A673 (cell line): Measurements from ENCODE around the gene PPOX. TPM values are rescaled to one million over a fixed set of nuclear protein-coding genes. Genes with fewer than 3 reads are reported as not detected.

Experiments
- BruUV-seq: library from RNA; stranded (reverse); fragments of 400-500 nt; replicated peaks from 2 replicates; lab custom pipeline; 2021; lab: Mats Ljungman, UMichigan
- CTCF ChIA-PET: fragments of 300-600 bp; sonication (Branson Sonifier 250); formaldehyde crosslinking; loops from one replicate; lab custom pipeline; 2022; ENCODE audit warnings: antibody characterized with exemption; lab: Charles Lee
- POLR2A ChIA-PET: fragments of 300-600 bp; sonication (Branson Sonifier 250); formaldehyde crosslinking; loops from one replicate; lab custom pipeline; 2022; ENCODE audit warnings: antibody characterized with exemption; ENCODE audit not compliant: low non-redundant PET; lab: Charles Lee
- DNase-seq: peaks from one replicate; pipeline ENCODE4 v3.0.0-alpha.2; 2015; ENCODE audit warnings: low spot score
- H3K27ac ChIP-seq: fragments of 200-600 bp; sonication (generic); 2 replicates; pipeline ENCODE4 v1.5.1; 2016; ENCODE audit warnings: mixed run types, low read depth, mild to moderate bottlenecking, mixed read lengths, antibody characterized with exemption, low read length; ENCODE audit not compliant: poor library complexity, severe bottlenecking
- H3K27me3 ChIP-seq: fragments of 200-600 bp; sonication (generic); replicated peaks from 2 replicates; pipeline ENCODE4 v1.6.1; 2017; ENCODE audit warnings: mixed run types, low read depth, mild to moderate bottlenecking, mixed read lengths, antibody characterized with exemption, low read length; ENCODE audit not compliant: insufficient read depth, poor library complexity
- H3K36me3 ChIP-seq: fragments of 200-600 bp; sonication (generic); 2 replicates; pipeline ENCODE4 v1.6.1; 2016; ENCODE audit warnings: mixed run types, mild to moderate bottlenecking, mixed read lengths, antibody characterized with exemption, low read length; ENCODE audit not compliant: insufficient read depth, poor library complexity, severe bottlenecking
- H3K4me1 ChIP-seq: fragments of 200-600 bp; sonication (generic); 2 replicates; pipeline ENCODE4 v1.6.1; 2017; ENCODE audit warnings: mixed run types, mild to moderate bottlenecking, mixed read lengths, antibody characterized with exemption, low read length; ENCODE audit not compliant: insufficient read depth, poor library complexity, severe bottlenecking
- H3K4me3 ChIP-seq: fragments of 200-600 bp; sonication (generic); 2 replicates; pipeline ENCODE4 v1.5.1; 2016; ENCODE audit warnings: low read depth, mixed run types, mild to moderate bottlenecking, mixed read lengths, low read length; ENCODE audit not compliant: poor library complexity, severe bottlenecking
- H3K9me3 ChIP-seq: fragments of 200-600 bp; sonication (generic); 2 replicates; pipeline ENCODE4 v1.6.1; 2016; ENCODE audit warnings: mixed run types, low read depth, mild to moderate bottlenecking, mixed read lengths, antibody characterized with exemption, low read length; ENCODE audit not compliant: poor library complexity, severe bottlenecking
- CTCF ChIP-seq: fragments of 300-800, 200-600 bp; sonication (generic); conservative IDR thresholded peaks from 2 replicates; pipeline ENCODE4 v1.5.1; 2017; ENCODE audit warnings: low read depth, mild to moderate bottlenecking, antibody characterized with exemption, low read length, moderate library complexity, mixed read lengths
- EZH2 ChIP-seq: fragments of 200-600 bp; sonication (generic); IDR thresholded peaks from 2 replicates; pipeline ENCODE4 v1.6.1; 2017; ENCODE audit warnings: borderline replicate concordance, low read depth, mild to moderate bottlenecking, mixed read lengths, antibody characterized with exemption, low read length; ENCODE audit not compliant: poor library complexity, severe bottlenecking
- intact Hi-C: fragments of 100-400 bp; cut with micrococcal nuclease; formaldehyde crosslinking; loops from one replicate; pipeline ENCODE4 v1.10.0; 2022; ENCODE audit not compliant: unreplicated experiment
- total RNA-seq: library from RNA; stranded (reverse); gene quantifications from 2 replicates; pipeline ENCODE4 v1.2.3, GENCODE V29; 2021

PPOX gene
- total RNA-seq, 1 experiment from 2014 or later, result 25.2 TPM

GRCh38 chr1:161173711-161174110, 7.5 kb downstream of the PPOX start:
- Histone ChIP-seq H3K36me3 (peaks cover 56% of the 10 kb centered on the region), H3K27me3 (no peaks in the 10 kb centered on the region), H3K4me3 (no peak overlapping the region), H3K4me1 (peaks cover 15% of the 10 kb centered on the region), H3K9me3 (no peaks in the 10 kb centered on the region), H3K27ac (no peak overlapping the region)
- no peak for TF ChIP-seq CTCF
- TF ChIP-seq EZH2, result no peak
- ChIA-PET POLR2A (no interaction called here), CTCF (no interaction called here)
- DNase-seq, result no peak
- no TSS peak for BruUV-seq
- intact Hi-C loops, result no loop called here

GRCh38 chr1:161174911-161175310, 8.7 kb downstream of the PPOX start:
- H3K9me3 ChIP-seq, result no peaks in the 10 kb centered on the region
- CTCF ChIA-PET, result no interaction called here
- no peak overlapping the region for H3K27ac ChIP-seq
- intact Hi-C loops, result no loop called here
- H3K4me3 ChIP-seq, result no peak overlapping the region
- H3K36me3 ChIP-seq, result peaks cover 47% of the 10 kb centered on the region
- peaks cover 15% of the 10 kb centered on the region for H3K4me1 ChIP-seq
- DNase-seq, result no peak
- POLR2A ChIA-PET, result no interaction called here
- BruUV-seq, result no TSS peak
- TF ChIP-seq EZH2 (no peak), CTCF (no peak)
- H3K27me3 ChIP-seq, result no peaks in the 10 kb centered on the region

- TF ChIP-seq CTCF (no peak), EZH2 (no peak)
- peaks cover 15% of the 10 kb centered on the region for H3K4me1 ChIP-seq
- peak overlapping the region; percentile 78 for H3K4me3 ChIP-seq
- no peaks in the 10 kb centered on the region for H3K9me3 ChIP-seq
- peaks cover 41% of the 10 kb centered on the region for H3K36me3 ChIP-seq
- BruUV-seq, result no TSS peak
- CTCF ChIA-PET, result no interaction called here
- intact Hi-C loops, result no loop called here
- peak overlapping the region; percentile 87 for H3K27ac ChIP-seq
- POLR2A ChIA-PET, result interaction anchor here (0.6 kb wide), 1 partner anchor 12 kb away, joined by 5 read pairs; no protein-coding TSS in a partner anchor
- no peak for DNase-seq
- H3K27me3 ChIP-seq, result no peaks in the 10 kb centered on the region
Measured at GRCh38 chr1:161175771-161176453, 9.7 kb downstream of the PPOX start.
